Mucosa of descending colon (tissue), 3 donors: ENCODE results near the gene FARP2. TPM values are rescaled to one million over a fixed set of nuclear protein-coding genes. Genes with fewer than 3 reads are reported as not detected.

Experiments used
- ATAC-seq: fragments of 200-7000 bp; cut with Tn5 transposase; one replicate; pipeline ENCODE4 v1.9.1; 2020; ENCODE audit warnings: mild to moderate bottlenecking, moderate library complexity
- DNase-seq, 3 donors: peaks; one replicate each; pipeline ENCODE4 v3.0.0-alpha.2; 2020
- H3K36me3 ChIP-seq: fragments of 200-600 bp; one replicate; pipeline ENCODE4 v1.8.0; 2021; ENCODE audit warnings: low read depth, mild to moderate bottlenecking
- H3K4me1 ChIP-seq: fragments of 200-600 bp; one replicate; pipeline ENCODE4 v1.8.0; 2021; ENCODE audit warnings: low read depth, mild to moderate bottlenecking
- H3K4me3 ChIP-seq: fragments of 200-600 bp; one replicate; pipeline ENCODE4 v1.8.0; 2021; ENCODE audit warnings: mild to moderate bottlenecking
- H3K9me3 ChIP-seq: fragments of 200-600 bp; one replicate; pipeline ENCODE4 v1.8.0; 2021; ENCODE audit warnings: mild to moderate bottlenecking
- CTCF ChIP-seq: fragments of 200-600 bp; IDR thresholded peaks from one replicate; pipeline ENCODE4 v1.8.0; 2022; ENCODE audit warnings: antibody characterized with exemption, mild to moderate bottlenecking
- intact Hi-C, 2 donors: fragments of 100-400 bp; cut with DNase I in 1 of 2; cut with micrococcal nuclease in 1 of 2; formaldehyde crosslinking; loops; one replicate each; pipeline versions ENCODE4 v1.11.0 to v1.11.1; 2022; cut with DNase I, micrococcal nuclease
- total RNA-seq, 3 donors: library from RNA; stranded (reverse); fragmentation: NEBNext Ultra II Directional in 2 of 3; extraction: Animal tissue kit (Norgen Biotek cat#: 25700) in 2 of 3; gene quantifications; one replicate each; pipeline versions ENCODE4 v1.2.1 to v1.2.4, GENCODE V29; 2021 to 2023
- donor health status: DM: no; HTN: no; CAD: no; lungs with moderate emphysema.
- donor health status: DM: no; HTN: no; CAD: no.
- donor health status: DM: no; HTN: yes; CAD: no.

The FARP2 gene
- total RNA-seq, 3 donors from 2014 or later: 98.1 to 163 (median 109) TPM

- Histone ChIP-seq H3K36me3 (no peaks in the 10 kb centered on the region), H3K4me3 (no peak overlapping the region), H3K4me1 (peaks cover 29% of the 10 kb centered on the region), H3K9me3 (no peaks in the 10 kb centered on the region)
- DNase-seq (no peak), ATAC-seq (no peak)
- intact Hi-C loops: no loop called here
- TF ChIP-seq CTCF: no peak
Measured at GRCh38 chr2:241321886-241322285, 34.2 kb upstream of the FARP2 start.

DNA sequence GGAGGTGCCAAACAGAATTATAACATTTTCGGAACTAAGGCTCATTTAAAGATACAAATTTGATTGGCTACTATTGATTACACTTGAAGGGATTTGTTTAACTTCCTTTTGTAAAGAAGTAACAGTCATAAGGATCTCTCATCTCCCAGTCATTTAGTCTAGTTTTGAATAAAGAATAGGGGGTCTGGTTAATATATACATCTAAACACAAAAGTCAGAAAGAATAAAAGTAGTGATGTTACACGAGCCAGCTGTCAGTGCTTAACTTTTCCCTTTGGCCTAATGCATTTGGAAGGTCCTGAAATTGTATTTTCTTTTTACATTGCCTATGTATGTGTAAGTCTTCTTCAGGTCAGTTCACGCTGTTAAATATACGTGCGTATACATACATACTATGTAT lies 32.3 kb upstream of the FARP2 start:
- Histone ChIP-seq H3K9me3 (no peaks in the 10 kb centered on the region), H3K36me3 (no peaks in the 10 kb centered on the region), H3K4me3 (no peak overlapping the region), H3K4me1 (peaks cover 13% of the 10 kb centered on the region)
- intact Hi-C loops: no loop called here
- ATAC-seq (no peak), DNase-seq (no peak)
- no peak for TF ChIP-seq CTCF

GRCh38 chr2:241324775-241325174 lies 31.3 kb upstream of the FARP2 start:
- no peak for TF ChIP-seq CTCF
- Histone ChIP-seq H3K9me3 (no peaks in the 10 kb centered on the region), H3K4me1 (peaks cover 8% of the 10 kb centered on the region), H3K4me3 (no peak overlapping the region), H3K36me3 (no peaks in the 10 kb centered on the region)
- ATAC-seq (no peak), DNase-seq (no peak)
- intact Hi-C loops: no loop called here

DNA sequence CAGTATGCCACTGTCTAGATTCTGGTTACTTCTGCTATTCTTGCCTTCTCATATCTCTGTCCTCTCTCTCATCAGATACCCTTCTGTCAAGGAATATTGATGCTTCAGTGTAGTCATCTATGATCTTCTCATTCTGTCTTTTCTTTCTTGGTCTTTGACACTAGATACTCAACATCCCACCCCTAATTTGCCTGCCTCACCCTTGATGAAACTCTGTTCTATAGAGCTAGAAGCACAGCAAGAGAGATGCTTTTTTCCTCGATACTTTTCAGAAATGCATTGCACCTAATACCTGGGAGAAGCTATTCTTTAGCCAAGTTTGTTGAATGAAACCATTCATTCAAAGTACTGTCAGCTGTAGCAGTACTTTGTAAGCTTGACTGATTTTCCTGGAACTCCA lies 30.8 kb upstream of the FARP2 start:
- ATAC-seq: no peak
- no peak for DNase-seq
- no peaks in the 10 kb centered on the region for H3K9me3 ChIP-seq
- H3K4me1 ChIP-seq: peaks cover 5% of the 10 kb centered on the region
- no peak overlapping the region for H3K4me3 ChIP-seq
- no peaks in the 10 kb centered on the region for H3K36me3 ChIP-seq
- no peak for TF ChIP-seq CTCF
- intact Hi-C loops: no loop called here

- no peaks in the 10 kb centered on the region for H3K36me3 ChIP-seq
- ATAC-seq: no peak
- H3K4me3 ChIP-seq: no peak overlapping the region
- no peaks in the 10 kb centered on the region for H3K4me1 ChIP-seq
- no peak for TF ChIP-seq CTCF
- no peak for DNase-seq
- intact Hi-C loops: no loop called here
- no peaks in the 10 kb centered on the region for H3K9me3 ChIP-seq
Measured at GRCh38 chr2:241329669-241330615, 26.1 kb upstream of the FARP2 start.
